WTC11 (cell line): ENCODE data around the gene KAT6B. TPM values are rescaled to one million over a fixed set of nuclear protein-coding genes. Genes with fewer than 3 reads are reported as not detected.

Source experiments
- ATAC-seq: fragments of 200-7000 bp; cut with Tn5 transposase; 2 replicates; pipeline ENCODE4 v1.10.0; 2021; ENCODE audit warnings: mild to moderate bottlenecking, moderate library complexity
- CTCF ChIA-PET: fragments of 300-600 bp; sonication (Branson Sonifier 250); formaldehyde crosslinking; loops from one replicate; lab custom pipeline; 2021; ENCODE audit warnings: antibody characterized with exemption; lab: Charles Lee
- POLR2A ChIA-PET: fragments of 350-600 bp; sonication (Branson Sonifier 250); formaldehyde crosslinking; loops from one replicate; lab custom pipeline; 2021; ENCODE audit warnings: antibody characterized with exemption; lab: Charles Lee
- DNase-seq: peaks from one replicate; pipeline ENCODE4 v3.0.0; 2021; ENCODE audit warnings: low spot score
- H3K27ac Mint-ChIP-seq: 2 replicates; pipeline ENCODE4 v1.8.0; 2021; ENCODE audit warnings: mixed read lengths
- H3K27me3 Mint-ChIP-seq: 2 replicates; pipeline ENCODE4 v1.8.0; 2021; ENCODE audit warnings: low read depth, mild to moderate bottlenecking, moderate library complexity, mixed read lengths
- H3K36me3 Mint-ChIP-seq: 2 replicates; pipeline ENCODE4 v1.8.0; 2021; ENCODE audit warnings: mixed read lengths
- H3K4me1 Mint-ChIP-seq: 2 replicates; pipeline ENCODE4 v1.8.0; 2022; ENCODE audit warnings: mixed read lengths
- H3K4me3 Mint-ChIP-seq: 2 replicates; pipeline ENCODE4 v1.8.0; 2021; ENCODE audit warnings: mild to moderate bottlenecking, moderate library complexity, mixed read lengths
- H3K9me3 Mint-ChIP-seq: 2 replicates; pipeline ENCODE4 v1.8.0; 2021; ENCODE audit warnings: mixed read lengths
- CBFB ChIP-seq: sonication (generic); formaldehyde crosslinking; IDR thresholded peaks from 2 replicates; pipeline ENCODE4 v1.8.1; 2022; ENCODE audit warnings: mild to moderate bottlenecking, low read depth, missing genetic modification reagents
- ELF4 ChIP-seq: sonication (generic); formaldehyde crosslinking; IDR thresholded peaks from 2 replicates; pipeline ENCODE4 v1.8.1; 2022; ENCODE audit warnings: low read depth, mild to moderate bottlenecking, moderate library complexity, missing genetic modification reagents
- EMX1 ChIP-seq: fragments of 250-450 bp; sonication (Bioruptor Pico); IDR thresholded peaks from 2 replicates; pipeline ENCODE4 v1.8.0; 2021; ENCODE audit warnings: mild to moderate bottlenecking
- ERG ChIP-seq: fragments of 250-450 bp; sonication (Bioruptor Pico); IDR thresholded peaks from 2 replicates; pipeline ENCODE4 v1.8.0; 2021; ENCODE audit warnings: mild to moderate bottlenecking
- ESRRA ChIP-seq: sonication (generic); formaldehyde crosslinking; IDR thresholded peaks from 2 replicates; pipeline ENCODE4 v1.8.1; 2022; ENCODE audit warnings: mild to moderate bottlenecking, missing genetic modification reagents, borderline replicate concordance
- FOXJ3 ChIP-seq: sonication (generic); formaldehyde crosslinking; IDR thresholded peaks from 2 replicates; pipeline ENCODE4 v1.9.0; 2021; ENCODE audit warnings: missing genetic modification reagents, mild to moderate bottlenecking, borderline replicate concordance
- FOXK1 ChIP-seq: sonication (generic); formaldehyde crosslinking; IDR thresholded peaks from 2 replicates; pipeline ENCODE4 v1.8.0; 2022; ENCODE audit warnings: mild to moderate bottlenecking, moderate library complexity, missing genetic modification reagents
- GRHL2 ChIP-seq: fragments of 250-450 bp; sonication (Bioruptor Pico); IDR thresholded peaks from 2 replicates; pipeline ENCODE4 v1.8.0; 2022; ENCODE audit warnings: mild to moderate bottlenecking, moderate library complexity; ENCODE audit not compliant: insufficient replicate concordance, severe bottlenecking
- IRF1 ChIP-seq: sonication (generic); formaldehyde crosslinking; IDR thresholded peaks from 2 replicates; pipeline ENCODE4 v1.8.0; 2023; ENCODE audit warnings: missing genetic modification reagents
- MYBL2 ChIP-seq: sonication (generic); formaldehyde crosslinking; IDR thresholded peaks from 2 replicates; pipeline ENCODE4 v1.8.1; 2023; ENCODE audit warnings: mild to moderate bottlenecking, moderate library complexity, missing genetic modification reagents
- PRDM15 ChIP-seq: sonication (generic); formaldehyde crosslinking; IDR thresholded peaks from 2 replicates; pipeline ENCODE4 v1.8.0; 2022; ENCODE audit warnings: missing genetic modification reagents
- PRRX2 ChIP-seq: fragments of 250-450 bp; sonication (Bioruptor Pico); IDR thresholded peaks from 2 replicates; pipeline ENCODE4 v1.8.0; 2021; ENCODE audit warnings: mild to moderate bottlenecking
- RELA ChIP-seq: sonication (generic); formaldehyde crosslinking; IDR thresholded peaks from 2 replicates; pipeline ENCODE4 v1.8.1; 2022; ENCODE audit warnings: missing genetic modification reagents, mild to moderate bottlenecking, borderline replicate concordance
- SMAD4 ChIP-seq: sonication (generic); formaldehyde crosslinking; IDR thresholded peaks from 2 replicates; pipeline ENCODE4 v1.8.0; 2022; ENCODE audit warnings: mild to moderate bottlenecking, missing genetic modification reagents
- ZNF232 ChIP-seq: sonication (generic); formaldehyde crosslinking; IDR thresholded peaks from 2 replicates; pipeline ENCODE4 v1.8.0; 2022; ENCODE audit warnings: mild to moderate bottlenecking, missing genetic modification reagents
- ZNF263 ChIP-seq: sonication (generic); formaldehyde crosslinking; IDR thresholded peaks from 2 replicates; pipeline ENCODE4 v1.8.1; 2022; ENCODE audit warnings: low read depth, mild to moderate bottlenecking, moderate library complexity, missing genetic modification reagents
- ZNF416 ChIP-seq: fragments of 250-450 bp; sonication (Bioruptor Pico); IDR thresholded peaks from 2 replicates; pipeline ENCODE4 v1.9.0; 2021; ENCODE audit warnings: mild to moderate bottlenecking, inconsistent platforms
- ZNF423 ChIP-seq: fragments of 250-450 bp; sonication (Bioruptor Pico); IDR thresholded peaks from 2 replicates; pipeline ENCODE4 v2.1.2; 2022; ENCODE audit warnings: mild to moderate bottlenecking, moderate library complexity
- ZNF671 ChIP-seq: fragments of 250-450 bp; sonication (Bioruptor Pico); IDR thresholded peaks from 2 replicates; pipeline ENCODE4 v1.8.0; 2021; ENCODE audit warnings: mild to moderate bottlenecking
- total RNA-seq: library from RNA; stranded (reverse); gene quantifications from 3 replicates; pipeline ENCODE4 v1.2.3, GENCODE V29; 2021
- TF ChIP-seq, protein P1 (sequence below): fragments of 200-600 bp; IDR thresholded peaks from 2 replicates; pipeline ENCODE4 v1.8.0; 2022; ENCODE audit warnings: antibody characterized with exemption
- TF ChIP-seq, protein P2 (sequence below): sonication (generic); formaldehyde crosslinking; IDR thresholded peaks from 2 replicates; pipeline ENCODE4 v1.8.1; 2022; ENCODE audit warnings: missing genetic modification reagents, borderline replicate concordance
- TF ChIP-seq, protein P3 (sequence below): sonication (generic); formaldehyde crosslinking; IDR thresholded peaks from 2 replicates; pipeline ENCODE4 v1.8.0; 2022; ENCODE audit warnings: mild to moderate bottlenecking, missing genetic modification reagents

KAT6B gene
- total RNA-seq, 1 experiment from 2014 or later = 18.5 TPM

DNA sequence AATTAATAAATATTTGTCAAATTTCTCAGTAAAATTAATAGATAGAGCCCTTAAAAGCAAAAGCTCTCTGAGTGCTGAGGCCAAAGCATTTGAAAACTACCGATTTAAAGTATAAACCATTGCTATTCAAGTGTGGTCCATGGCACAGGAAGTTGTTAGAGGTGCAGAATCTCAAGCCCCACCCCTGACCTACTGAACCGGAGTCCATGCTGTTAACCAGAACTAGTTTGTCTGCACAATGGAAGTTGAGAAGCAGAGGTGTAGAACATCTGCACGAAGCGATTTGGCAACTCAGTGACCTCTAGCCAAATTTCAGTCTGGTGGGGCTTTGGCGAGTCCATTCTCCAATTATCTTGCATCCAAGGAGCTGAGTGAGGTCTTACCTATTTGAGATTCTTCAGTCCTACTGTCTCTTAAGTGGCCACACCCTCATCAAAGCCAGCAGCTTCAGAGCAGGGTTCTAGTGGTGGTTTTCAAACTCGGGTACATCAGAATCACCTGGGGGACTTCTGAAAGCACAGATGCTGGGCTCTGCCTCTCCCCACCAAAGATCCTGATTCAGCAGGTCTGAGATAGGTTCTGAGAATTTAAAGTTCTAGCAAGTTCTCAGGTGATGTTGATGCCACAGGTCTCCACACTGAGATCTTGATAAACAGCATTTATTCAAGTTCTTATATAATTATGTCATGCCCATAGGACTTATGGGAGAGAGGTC is 188.3 kb downstream of the KAT6B start:
- no peak overlapping the region for H3K4me3 Mint-ChIP-seq
- no peaks in the 10 kb centered on the region for H3K27me3 Mint-ChIP-seq
- peaks cover 14% of the 10 kb centered on the region for H3K4me1 Mint-ChIP-seq
- H3K9me3 Mint-ChIP-seq = no peaks in the 10 kb centered on the region
- no peak for DNase-seq
- no peak overlapping the region for H3K27ac Mint-ChIP-seq
- POLR2A ChIA-PET = no interaction called here
- CTCF ChIA-PET = no interaction called here
- H3K36me3 Mint-ChIP-seq = no peaks in the 10 kb centered on the region
- TF ChIP-seq, protein P1, sequence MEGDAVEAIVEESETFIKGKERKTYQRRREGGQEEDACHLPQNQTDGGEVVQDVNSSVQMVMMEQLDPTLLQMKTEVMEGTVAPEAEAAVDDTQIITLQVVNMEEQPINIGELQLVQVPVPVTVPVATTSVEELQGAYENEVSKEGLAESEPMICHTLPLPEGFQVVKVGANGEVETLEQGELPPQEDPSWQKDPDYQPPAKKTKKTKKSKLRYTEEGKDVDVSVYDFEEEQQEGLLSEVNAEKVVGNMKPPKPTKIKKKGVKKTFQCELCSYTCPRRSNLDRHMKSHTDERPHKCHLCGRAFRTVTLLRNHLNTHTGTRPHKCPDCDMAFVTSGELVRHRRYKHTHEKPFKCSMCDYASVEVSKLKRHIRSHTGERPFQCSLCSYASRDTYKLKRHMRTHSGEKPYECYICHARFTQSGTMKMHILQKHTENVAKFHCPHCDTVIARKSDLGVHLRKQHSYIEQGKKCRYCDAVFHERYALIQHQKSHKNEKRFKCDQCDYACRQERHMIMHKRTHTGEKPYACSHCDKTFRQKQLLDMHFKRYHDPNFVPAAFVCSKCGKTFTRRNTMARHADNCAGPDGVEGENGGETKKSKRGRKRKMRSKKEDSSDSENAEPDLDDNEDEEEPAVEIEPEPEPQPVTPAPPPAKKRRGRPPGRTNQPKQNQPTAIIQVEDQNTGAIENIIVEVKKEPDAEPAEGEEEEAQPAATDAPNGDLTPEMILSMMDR = no peak
- TF ChIP-seq EMX1 (no peak), ZNF423 (CRISPR knock-in tag) (no peak), ERG (no peak), ZNF232 (no peak), GRHL2 (no peak), IRF1 (CRISPR knock-in tag) (no peak), SMAD4 (CRISPR knock-in tag) (no peak), ZNF263 (CRISPR knock-in tag) (no peak), ESRRA (CRISPR knock-in tag) (no peak), FOXK1 (no peak), MYBL2 (CRISPR knock-in tag) (no peak), ELF4 (CRISPR knock-in tag) (no peak), FOXJ3 (no peak)
- TF ChIP-seq, protein P2, sequence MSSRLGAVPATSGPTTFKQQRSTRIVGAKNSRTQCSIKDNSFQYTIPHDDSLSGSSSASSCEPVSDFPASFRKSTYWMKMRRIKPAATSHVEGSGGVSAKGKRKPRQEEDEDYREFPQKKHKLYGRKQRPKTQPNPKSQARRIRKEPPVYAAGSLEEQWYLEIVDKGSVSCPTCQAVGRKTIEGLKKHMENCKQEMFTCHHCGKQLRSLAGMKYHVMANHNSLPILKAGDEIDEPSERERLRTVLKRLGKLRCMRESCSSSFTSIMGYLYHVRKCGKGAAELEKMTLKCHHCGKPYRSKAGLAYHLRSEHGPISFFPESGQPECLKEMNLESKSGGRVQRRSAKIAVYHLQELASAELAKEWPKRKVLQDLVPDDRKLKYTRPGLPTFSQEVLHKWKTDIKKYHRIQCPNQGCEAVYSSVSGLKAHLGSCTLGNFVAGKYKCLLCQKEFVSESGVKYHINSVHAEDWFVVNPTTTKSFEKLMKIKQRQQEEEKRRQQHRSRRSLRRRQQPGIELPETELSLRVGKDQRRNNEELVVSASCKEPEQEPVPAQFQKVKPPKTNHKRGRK = no peak
- no peak for ATAC-seq

DNA sequence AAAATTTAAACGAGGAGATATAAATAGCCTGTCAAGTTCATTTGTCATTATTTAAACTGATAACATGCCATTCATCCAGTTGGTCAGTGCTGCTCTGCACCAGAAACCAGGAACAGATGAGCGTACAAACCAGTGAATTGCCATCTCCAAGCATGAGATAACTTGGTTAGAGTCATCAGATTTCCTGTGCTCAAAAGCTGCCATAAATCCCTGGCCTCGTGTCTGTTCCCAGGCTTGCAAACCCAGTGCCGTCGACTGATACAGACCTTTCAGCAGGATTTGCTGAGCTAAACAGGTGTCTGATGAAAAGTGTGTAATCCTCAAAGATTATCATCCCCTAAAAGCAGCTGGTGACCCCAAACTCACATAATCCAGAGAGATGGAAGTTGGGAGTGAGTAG is 189.0 kb downstream of the KAT6B start:
- Mint-ChIP-seq H3K9me3 (no peaks in the 10 kb centered on the region), H3K4me3 (no peak overlapping the region), H3K27ac (no peak overlapping the region), H3K36me3 (peaks cover 2% of the 10 kb centered on the region; the same call in 1 of the 2 replicates), H3K4me1 (peaks cover 19% of the 10 kb centered on the region), H3K27me3 (no peaks in the 10 kb centered on the region)
- POLR2A ChIA-PET = no interaction called here
- TF ChIP-seq ZNF671 (CRISPR knock-in tag) = no peak
- no peak for TF ChIP-seq ZNF416
- no peak for TF ChIP-seq CBFB (CRISPR knock-in tag)
- TF ChIP-seq PRRX2 (CRISPR knock-in tag) = no peak
- no peak for TF ChIP-seq RELA (CRISPR knock-in tag)
- TF ChIP-seq, protein P3, sequence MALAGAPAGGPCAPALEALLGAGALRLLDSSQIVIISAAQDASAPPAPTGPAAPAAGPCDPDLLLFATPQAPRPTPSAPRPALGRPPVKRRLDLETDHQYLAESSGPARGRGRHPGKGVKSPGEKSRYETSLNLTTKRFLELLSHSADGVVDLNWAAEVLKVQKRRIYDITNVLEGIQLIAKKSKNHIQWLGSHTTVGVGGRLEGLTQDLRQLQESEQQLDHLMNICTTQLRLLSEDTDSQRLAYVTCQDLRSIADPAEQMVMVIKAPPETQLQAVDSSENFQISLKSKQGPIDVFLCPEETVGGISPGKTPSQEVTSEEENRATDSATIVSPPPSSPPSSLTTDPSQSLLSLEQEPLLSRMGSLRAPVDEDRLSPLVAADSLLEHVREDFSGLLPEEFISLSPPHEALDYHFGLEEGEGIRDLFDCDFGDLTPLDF (CRISPR knock-in tag) = no peak
- no peak for TF ChIP-seq PRDM15 (CRISPR knock-in tag)
- DNase-seq (no peak), ATAC-seq (no peak)
- CTCF ChIA-PET = interaction anchor here (1.5 kb wide), 1 partner anchor 220 kb away, joined by 5 read pairs; the partner anchor contains the start of gene COMTD1
